GM21529 (cell line): ENCODE measurements around the gene KDM3B.

Experiments
- ATAC-seq: cut with Tn5 transposase; IDR thresholded peaks from one replicate; pipeline ENCODE4 v1.9.1; 2021; ENCODE audit not compliant: unreplicated experiment

Gene KDM3B

DNA sequence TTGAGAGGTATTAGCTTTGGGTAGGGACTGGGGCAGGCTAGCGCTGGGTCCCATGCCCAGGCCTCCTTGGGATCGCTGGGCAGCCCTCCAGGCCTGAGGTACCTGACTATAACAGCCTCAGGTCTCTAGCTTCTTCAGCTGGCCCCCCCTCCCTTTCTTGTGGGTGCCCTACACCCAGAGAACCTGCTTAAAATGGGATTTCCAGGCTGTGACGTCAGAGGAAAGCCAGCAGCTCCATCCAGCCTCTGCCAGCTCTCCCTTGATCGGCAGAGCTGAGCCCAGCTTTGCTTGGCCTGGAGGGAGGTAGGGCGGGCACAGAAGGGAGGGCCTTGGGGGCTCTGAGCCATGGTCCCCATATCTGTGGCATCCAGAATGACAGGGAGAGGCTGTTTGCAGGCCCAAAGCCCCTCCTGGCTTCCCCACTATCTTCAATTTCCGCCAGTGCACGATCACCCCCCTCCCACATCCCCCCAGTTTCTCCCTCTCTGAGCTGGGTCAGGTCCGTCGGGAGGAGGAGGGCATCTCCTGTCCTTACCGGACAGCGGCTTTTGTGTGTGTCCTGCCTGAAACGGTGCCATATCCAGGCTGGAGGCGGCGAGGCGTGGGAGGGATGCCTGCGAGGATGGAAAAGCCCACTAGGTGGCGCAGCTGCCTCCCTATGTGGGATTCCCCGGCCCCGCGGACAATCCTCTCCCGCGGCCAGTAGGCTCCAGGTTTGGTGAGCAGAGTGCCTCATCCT is 97.2 kb downstream of the KDM3B start:
- peak; percentile 88 for ATAC-seq

DNA sequence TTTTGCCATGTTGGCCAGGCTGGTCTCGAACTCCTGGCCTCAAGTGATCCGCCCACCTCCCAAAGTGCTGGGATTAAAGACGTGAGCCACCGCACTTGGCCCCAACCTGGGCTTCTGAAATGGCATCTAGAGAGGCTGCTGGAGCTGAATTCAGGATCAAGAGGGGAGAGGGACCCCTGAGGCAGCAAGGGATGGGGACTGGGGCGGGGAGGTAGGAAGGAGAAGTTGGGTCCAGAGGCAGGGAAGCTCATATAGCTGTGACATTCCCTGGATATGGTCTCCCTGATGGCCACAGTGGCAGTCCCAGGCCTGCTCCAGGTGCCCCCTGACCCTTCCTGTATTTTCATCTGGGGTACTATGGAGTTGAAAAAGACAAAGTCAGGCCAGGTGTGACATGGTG is 98.5 kb downstream of the KDM3B start:
- ATAC-seq: no peak

GRCh38 chr5:138452720-138453119 is 100.2 kb downstream of the KDM3B start:
- ATAC-seq: no peak

DNA sequence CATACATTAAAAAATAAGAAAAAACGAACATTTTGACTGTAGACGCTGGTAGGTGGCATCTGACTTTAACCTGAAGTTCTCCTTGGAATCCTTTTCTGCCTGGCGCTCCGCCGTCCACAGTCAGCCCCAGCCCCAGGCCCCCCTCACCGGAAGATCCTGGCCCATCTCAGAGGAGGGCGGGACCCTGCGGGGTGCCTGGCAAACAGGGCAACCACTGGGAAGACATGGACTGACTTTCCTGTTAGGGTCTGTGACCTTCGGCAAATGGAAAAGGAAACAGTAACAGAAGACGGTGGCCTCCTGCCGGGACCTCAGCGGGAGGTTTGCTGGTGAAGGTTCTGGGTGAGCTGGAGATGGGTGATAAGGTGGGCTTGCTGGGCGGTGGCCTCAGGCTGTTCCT is 101.1 kb downstream of the KDM3B start:
- no peak for ATAC-seq

- no peak for ATAC-seq
These were observed 101.6 kb downstream of the KDM3B start for GRCh38 chr5:138454121-138454520.

- no peak for ATAC-seq
These were observed 102.9 kb downstream of the KDM3B start for GRCh38 chr5:138455232-138455930.

DNA sequence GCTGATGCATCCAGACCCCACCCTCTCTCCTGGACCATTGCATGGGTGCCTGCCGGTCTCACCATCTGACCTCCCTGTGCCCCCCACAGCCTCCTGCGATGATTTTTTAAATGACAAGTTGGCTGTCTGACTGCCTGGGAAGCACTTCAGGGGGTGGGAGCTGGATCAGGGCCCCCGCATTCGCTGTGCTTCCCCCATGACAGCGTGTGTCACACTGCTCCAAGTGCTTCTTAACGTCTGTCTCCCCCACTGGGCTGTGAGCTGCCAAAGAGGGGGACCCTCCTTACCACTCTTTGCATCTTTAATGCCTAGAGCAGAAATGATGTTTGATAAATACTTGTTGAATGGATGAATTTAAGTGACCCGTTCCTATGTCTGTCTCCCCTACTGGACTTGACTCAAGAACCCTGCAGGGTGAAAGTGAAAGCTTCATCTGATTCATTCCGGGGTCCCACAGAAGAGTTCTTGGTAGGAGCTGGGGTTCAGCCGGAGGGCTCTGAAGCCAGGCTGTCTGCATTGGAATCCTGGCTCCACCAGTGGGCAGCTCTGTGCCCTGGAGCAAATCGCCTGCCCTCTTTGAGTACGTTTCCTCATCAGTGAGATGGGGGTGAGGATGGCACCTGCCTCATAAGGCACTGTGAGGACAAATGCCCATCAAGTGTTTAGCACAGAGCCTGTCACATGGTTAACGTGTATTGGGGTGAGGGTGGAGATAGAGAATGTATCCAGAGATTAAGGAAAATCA is 105.2 kb downstream of the KDM3B start:
- no peak for ATAC-seq

GRCh38 chr5:138458384-138458783 is 105.9 kb downstream of the KDM3B start:
- ATAC-seq: no peak

- ATAC-seq: no peak
These were observed 106.4 kb downstream of the KDM3B start for GRCh38 chr5:138458856-138459255.

- ATAC-seq: peak; percentile 33
These were observed 106.9 kb downstream of the KDM3B start for GRCh38 chr5:138459311-138459933.

DNA sequence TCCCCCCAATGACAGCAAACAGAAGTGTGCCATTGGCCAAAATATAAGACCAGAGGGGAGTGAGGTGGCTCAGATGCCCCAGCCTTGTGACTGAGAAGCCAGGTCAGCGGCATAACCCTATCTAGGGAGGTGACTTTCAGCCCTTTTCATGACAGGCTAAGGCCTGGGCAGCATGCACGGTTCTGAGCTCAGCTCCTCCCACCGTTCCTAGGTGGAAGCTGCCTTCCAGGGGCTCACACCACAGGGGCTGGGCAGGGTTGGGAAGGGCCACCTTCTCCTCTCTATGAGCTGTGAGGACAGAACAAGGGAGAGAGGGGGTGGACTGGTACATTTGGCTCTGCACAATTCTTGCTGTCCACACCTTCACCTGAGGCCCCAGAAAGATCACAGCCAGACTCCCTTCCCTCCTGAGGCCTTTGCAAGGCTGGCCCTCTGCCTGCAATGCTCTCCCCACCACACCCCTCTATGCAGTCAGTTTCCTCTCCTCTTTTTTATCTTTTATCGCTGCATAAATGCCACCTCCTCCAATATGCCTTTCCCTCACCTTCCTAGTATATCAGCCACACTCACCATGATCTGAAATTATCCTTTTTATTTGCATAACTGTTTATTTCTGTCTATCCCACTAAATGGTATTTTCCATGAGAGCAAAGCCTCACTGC is 107.7 kb downstream of the KDM3B start:
- ATAC-seq: no peak

GRCh38 chr5:138461343-138462125 is 109.0 kb downstream of the KDM3B start:
- ATAC-seq: no peak

DNA sequence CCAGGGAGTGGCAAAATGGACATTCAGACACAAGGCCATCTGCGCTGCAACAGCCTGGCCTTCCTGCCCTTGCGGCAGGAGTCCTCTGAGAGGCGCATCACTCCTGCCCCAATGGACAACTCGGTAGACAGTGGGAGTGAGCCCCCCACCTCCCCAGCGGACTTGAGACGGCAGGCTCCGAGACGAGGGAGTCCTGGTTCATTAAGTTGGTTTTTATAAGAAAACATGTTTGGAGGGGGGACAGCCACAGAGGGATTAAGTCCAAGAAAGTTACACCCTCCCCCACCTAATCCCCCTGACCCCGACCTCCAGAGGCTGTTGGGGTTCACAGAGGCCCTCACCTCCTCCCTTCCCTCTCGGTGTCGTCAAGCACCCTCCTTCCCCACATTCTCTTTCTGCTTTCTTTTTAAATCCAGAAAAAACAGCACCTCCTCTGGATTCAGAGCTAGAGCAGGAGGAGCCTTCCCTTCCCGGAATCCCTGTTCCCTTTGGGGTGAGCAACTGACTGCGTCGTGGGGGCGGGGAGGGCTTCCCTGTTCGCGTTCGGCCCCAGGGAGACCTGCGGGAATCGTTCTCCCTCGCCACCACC is 111.0 kb downstream of the KDM3B start:
- no peak for ATAC-seq

DNA sequence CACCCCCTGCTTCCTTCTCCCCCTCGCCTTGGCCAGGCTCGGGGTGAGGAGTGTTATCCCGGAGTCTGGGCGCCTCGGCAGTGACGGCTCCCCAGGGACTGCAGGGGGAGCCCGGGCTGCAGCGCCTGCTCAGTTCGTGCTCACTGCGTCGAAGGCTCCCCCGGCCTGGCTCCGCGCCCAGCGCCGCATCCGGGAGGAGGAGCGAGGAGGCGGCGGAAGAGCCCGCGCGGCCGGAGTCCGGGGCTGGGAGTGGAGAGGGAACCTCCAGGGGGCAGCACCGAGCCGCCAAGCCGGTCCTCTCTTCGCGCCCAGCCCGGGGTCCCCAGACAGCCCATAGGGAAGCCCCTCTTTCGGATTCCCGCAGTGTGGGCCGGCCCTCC is 111.5 kb downstream of the KDM3B start:
- ATAC-seq: peak; percentile 53

GRCh38 chr5:138464388-138465260 is 112.1 kb downstream of the KDM3B start:
- peak; percentile 75 for ATAC-seq

DNA sequence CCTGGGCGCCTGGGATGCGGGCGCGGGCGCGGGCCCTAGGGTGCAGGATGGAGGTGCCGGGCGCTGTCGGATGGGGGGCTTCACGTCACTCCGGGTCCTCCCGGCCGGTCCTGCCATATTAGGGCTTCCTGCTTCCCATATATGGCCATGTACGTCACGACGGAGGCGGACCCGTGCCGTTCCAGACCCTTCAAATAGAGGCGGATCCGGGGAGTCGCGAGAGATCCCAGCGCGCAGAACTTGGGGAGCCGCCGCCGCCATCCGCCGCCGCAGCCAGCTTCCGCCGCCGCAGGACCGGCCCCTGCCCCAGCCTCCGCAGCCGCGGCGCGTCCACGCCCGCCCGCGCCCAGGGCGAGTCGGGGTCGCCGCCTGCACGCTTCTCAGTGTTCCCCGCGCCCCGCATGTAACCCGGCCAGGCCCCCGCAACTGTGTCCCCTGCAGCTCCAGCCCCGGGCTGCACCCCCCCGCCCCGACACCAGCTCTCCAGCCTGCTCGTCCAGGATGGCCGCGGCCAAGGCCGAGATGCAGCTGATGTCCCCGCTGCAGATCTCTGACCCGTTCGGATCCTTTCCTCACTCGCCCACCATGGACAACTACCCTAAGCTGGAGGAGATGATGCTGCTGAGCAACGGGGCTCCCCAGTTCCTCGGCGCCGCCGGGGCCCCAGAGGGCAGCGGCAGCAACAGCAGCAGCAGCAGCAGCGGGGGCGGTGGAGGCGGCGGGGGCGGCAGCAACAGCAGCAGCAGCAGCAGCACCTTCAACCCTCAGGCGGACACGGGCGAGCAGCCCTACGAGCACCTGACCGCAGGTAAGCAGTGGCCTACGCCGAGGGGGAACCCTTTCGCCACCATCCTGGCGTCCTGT is 113.0 kb downstream of the KDM3B start, which contains the start of gene EGR1:
Gene EGR1 (plus strand): TSS at position 219 of the 864 bp plus-strand sequence. CDS start 283 bp downstream, at position 502.
- ATAC-seq: peak; percentile 54

GRCh38 chr5:138466125-138466899 is 113.8 kb downstream of the KDM3B start:
- ATAC-seq: no peak
